Measurements from ENCODE around the gene FOXO3. TPM values are rescaled to one million over a fixed set of nuclear protein-coding genes. Genes with fewer than 3 reads are reported as not detected.
A peak's percentile ranks its signal among the peaks of the same experiment; 100 is the strongest.

Gene FOXO3
- total and polyA plus RNA-seq, 2 of the 13 experiments (the other 11 are each of a cell fraction or from before 2014, with no cell fraction given), result 16.0 to 22.5 TPM

GRCh38 chr6:108625581-108625980 lies 64.9 kb downstream of the FOXO3 start (continued):
- TF ChIP-seq THAP9 (CRISPR knock-in tag; IDR thresholded peaks at IDR 0.05; ENCODE audit: borderline replicate concordance), result no peak
- TF ChIP-seq ZNF790 (CRISPR knock-in tag; IDR thresholded peaks at IDR 0.05; ENCODE audit: borderline replicate concordance), result no peak
- no peak for TF ChIP-seq TFDP1 (CRISPR knock-in tag; IDR thresholded peaks at IDR 0.05; ENCODE audit: borderline replicate concordance)
- TF ChIP-seq TEAD3 (CRISPR knock-in tag; optimal IDR thresholded peaks at IDR 0.05; ENCODE audit: borderline replicate concordance), result no peak
- no peak for TF ChIP-seq ZNF792 (CRISPR knock-in tag; IDR thresholded peaks at IDR 0.05)
- TF ChIP-seq ZNF235 (CRISPR knock-in tag; IDR thresholded peaks at IDR 0.05; ENCODE audit: borderline replicate concordance), result no peak
- TF ChIP-seq SYNCRIP (IDR thresholded peaks at IDR 0.05; ENCODE audit: insufficient read depth, low read depth, low read length), result no peak
- no peak for TF ChIP-seq ZNF777 (CRISPR knock-in tag; IDR thresholded peaks at IDR 0.05)
- no peak for TF ChIP-seq MBNL3 (CRISPR knock-in tag; conservative IDR thresholded peaks at IDR 0.05)
- TF ChIP-seq ZNF136 (CRISPR knock-in tag; IDR thresholded peaks at IDR 0.05; ENCODE audit: low read depth), result no peak

GRCh38 chr6:108626777-108627176 lies 66.1 kb downstream of the FOXO3 start:
- ATAC-seq (no peak), DNase-seq (ENCODE audit: low spot score) (no peak), FAIRE-seq (no peak)
- no TSS peak for BruUV-seq (replicated peaks)
- no peak overlapping the region for H3K4me2 ChIP-seq (ENCODE audit: low read depth, low read length)
- 0 out of 5 replicates have a peak, but pooled peaks cover 0 to 5% of the 10 kb centered on the region in 2 experiments for H3K36me3 ChIP-seq (replicated peaks in 1 of 2; ENCODE audit: control insufficient read depth in 1 of 2, insufficient read depth in 2 of 2, low read length in 2 of 2)
- no peak overlapping the region for H3K4me3 ChIP-seq (replicated peaks in 1 of 3; ENCODE audit: insufficient read depth in 1 of 3, low read depth in 2 of 3, low read length in 3 of 3)
- POLR2A ChIA-PET, result no interaction called here
- peaks cover 21% of the 10 kb centered on the region for H3K4me1 ChIP-seq (ENCODE audit: insufficient read depth, low read length)
- H4K20me1 ChIP-seq (ENCODE audit: insufficient read depth, low read length), result peaks cover 57% of the 10 kb centered on the region
- CTCF ChIA-PET (ENCODE audit: low intra/inter-chr PET ratio, low total read pairs), result no interaction called here
- H3K27me3 ChIP-seq (ENCODE audit: control insufficient read depth in 1 of 2, insufficient read depth in 2 of 2, low read length in 2 of 2), result no peaks in the 10 kb centered on the region
- TF ChIP-seq EP300 (IDR thresholded peaks at IDR 0.05; ENCODE audit: low read depth in 2 of 2, low read length in 2 of 2) (no peak), EP300 (CRISPR knock-in tag; IDR thresholded peaks at IDR 0.05; ENCODE audit: borderline replicate concordance) (no peak), ZNF44 (CRISPR knock-in tag; IDR thresholded peaks at IDR 0.05) (no peak), RBM22 (optimal IDR thresholded peaks at IDR 0.05; ENCODE audit: low read length) (peak; percentile 20)
- no peak overlapping the region for H2AFZ ChIP-seq (ENCODE audit: low read length)
- peaks cover 85% of the 10 kb centered on the region for H3K79me2 ChIP-seq (ENCODE audit: insufficient read depth, low read length)
- H3K27ac ChIP-seq (ENCODE audit: extremely low read length, insufficient read depth, low read length), result no peak overlapping the region
- intact Hi-C loops (cut with micrococcal nuclease; ENCODE audit: unreplicated experiment), result no loop called here
- H3K9ac ChIP-seq (ENCODE audit: insufficient read depth, low read depth, low read length), result no peak overlapping the region
- in situ Hi-C loops (cut with HindIII; ENCODE audit: extremely low pct_ligation_motif_present, low pct_unique_long_range_greater_than_20kb), result no loop called here
- H3K9me3 ChIP-seq (ENCODE audit: low read length), result no peaks in the 10 kb centered on the region
- WGBS (ENCODE audit: low lambda C conversion rate), result 100% methylated on average over 2 of the region's 2 CpGs
